Uterus (tissue), 4 donors: ENCODE measurements around the gene SCRN2. TPM values are rescaled to one million over a fixed set of nuclear protein-coding genes. Genes with fewer than 3 reads are reported as not detected.

Experiments
- DNase-seq, 2 donors: peaks; one replicate each; pipeline ENCODE4 v3.0.0-alpha.2; 2019 to 2020
- H3K27ac ChIP-seq, 2 donors: fragments of 200-600 bp; sonication (generic); 1 replicate in 1 of 2; 2 replicates in 1 of 2; pipeline ENCODE4 v1.5.1; 2016 to 2018
- H3K27me3 ChIP-seq, 2 donors: fragments of 200-600 bp; sonication (generic); one replicate each; pipeline ENCODE4 v1.5.1; 2018 to 2019; ENCODE audit warnings: control low read depth in 1 of 2
- H3K36me3 ChIP-seq, 2 donors: fragments of 200-600 bp; sonication (generic); one replicate each; pipeline ENCODE4 v1.5.1; 2019; ENCODE audit warnings: control low read depth in 1 of 2
- H3K4me1 ChIP-seq, 2 donors: fragments of 200-600 bp; sonication (generic); one replicate each; pipeline ENCODE4 v1.5.1; 2018 to 2019; ENCODE audit warnings: control low read depth in 1 of 2
- H3K4me3 ChIP-seq, 2 donors: fragments of 200-600 bp; sonication (generic); 1 replicate in 1 of 2; 2 replicates in 1 of 2; pipeline ENCODE4 v1.5.1; 2018 to 2019; ENCODE audit warnings: mild to moderate bottlenecking in 1 of 2
- H3K9me3 ChIP-seq, 2 donors: fragments of 200-600 bp; sonication (generic); one replicate each; pipeline ENCODE4 v1.5.1; 2019; ENCODE audit warnings: control low read depth in 1 of 2
- POLR2A ChIP-seq, 2 donors: fragments of 450-650 bp; IDR thresholded peaks; one replicate each; pipeline ENCODE4 v1.6.1; 2016; ENCODE audit warnings: antibody characterized with exemption in 2 of 2, mild to moderate bottlenecking in 1 of 2, moderate library complexity in 1 of 2
- intact Hi-C: fragments of 100-400 bp; cut with DNase I; formaldehyde crosslinking; loops from one replicate; pipeline ENCODE4 v1.15.1; 2023; ENCODE audit warnings: low total_unique reads
- total RNA-seq, 4 donors: library from RNA; depleted of rRNA in 3 of 4; stranded (reverse); fragments of >200 nt in 3 of 4; gene quantifications; one replicate each; pipeline versions ENCODE4 v1.1.0 to v1.2.4, GENCODE V29; 2014 to 2023
- TF ChIP-seq, protein P1 (sequence below), 4 experiments: fragments of 200-600 bp in 2 of 4; fragments of 450-650 bp in 2 of 4; sonication (generic) in 2 of 4; IDR thresholded peaks; one replicate each; pipeline ENCODE4 v1.5.1; 2016 to 2019; ENCODE audit warnings: antibody characterized with exemption in 4 of 4, mild to moderate bottlenecking in 2 of 4, moderate library complexity in 1 of 4
- donor health status: DM: yes; HTN: yes; CAD: no.

The SCRN2 gene
- total RNA-seq, 4 donors from 2014 or later = 12.4 to 80.7 (median 39.8) TPM

DNA sequence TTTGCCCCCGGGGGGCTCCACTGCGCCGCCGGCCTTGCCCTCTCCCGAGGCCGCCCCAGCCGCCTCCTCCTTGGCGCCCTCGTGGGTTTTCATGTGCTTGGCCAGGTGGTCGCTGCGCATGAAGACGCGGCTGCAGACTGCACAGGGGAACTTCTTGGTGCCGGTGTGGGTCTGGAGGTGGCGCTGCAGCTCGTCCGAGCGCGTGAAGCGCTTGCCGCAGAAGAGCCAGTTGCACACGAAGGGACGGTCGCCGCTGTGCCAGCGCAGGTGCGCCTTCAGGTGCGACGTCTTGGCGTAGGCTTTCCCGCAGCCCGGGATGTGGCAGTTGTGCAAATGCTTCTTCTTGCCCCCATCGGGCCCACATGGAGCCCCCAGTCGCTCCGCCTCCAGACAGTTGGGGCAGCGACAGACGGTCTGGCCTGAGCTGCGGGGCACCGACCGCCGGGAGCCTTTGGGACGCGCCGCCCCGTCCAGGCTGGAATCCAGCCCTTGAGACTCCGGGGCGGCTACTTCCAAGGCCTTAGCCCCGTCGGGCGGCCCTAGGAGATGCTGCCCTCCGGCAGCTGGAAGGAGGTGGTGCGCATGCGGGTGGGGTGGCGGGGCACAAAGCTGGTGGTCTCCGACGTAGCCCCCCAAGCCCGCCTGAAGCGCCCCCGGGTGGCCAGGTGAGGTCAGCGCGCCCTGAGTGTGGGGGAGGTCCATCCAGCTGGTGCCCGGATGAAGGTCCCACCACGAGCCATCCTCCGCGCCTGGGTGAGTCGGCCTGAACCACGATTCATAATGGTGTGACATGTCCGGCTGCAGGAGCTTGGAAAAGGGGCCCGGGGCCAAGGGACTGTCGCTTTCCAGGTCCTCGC, 6.5 kb upstream of the SCRN2 start:
- intact Hi-C loops = no loop called here
- no peak for DNase-seq
- no peak overlapping the region for H3K4me3 ChIP-seq
- peaks cover 17 to 19% of the 10 kb centered on the region in 2 donors for H3K27me3 ChIP-seq
- no peak for TF ChIP-seq POLR2A (IDR thresholded peaks at IDR 0.05)
- TF ChIP-seq, protein P1, sequence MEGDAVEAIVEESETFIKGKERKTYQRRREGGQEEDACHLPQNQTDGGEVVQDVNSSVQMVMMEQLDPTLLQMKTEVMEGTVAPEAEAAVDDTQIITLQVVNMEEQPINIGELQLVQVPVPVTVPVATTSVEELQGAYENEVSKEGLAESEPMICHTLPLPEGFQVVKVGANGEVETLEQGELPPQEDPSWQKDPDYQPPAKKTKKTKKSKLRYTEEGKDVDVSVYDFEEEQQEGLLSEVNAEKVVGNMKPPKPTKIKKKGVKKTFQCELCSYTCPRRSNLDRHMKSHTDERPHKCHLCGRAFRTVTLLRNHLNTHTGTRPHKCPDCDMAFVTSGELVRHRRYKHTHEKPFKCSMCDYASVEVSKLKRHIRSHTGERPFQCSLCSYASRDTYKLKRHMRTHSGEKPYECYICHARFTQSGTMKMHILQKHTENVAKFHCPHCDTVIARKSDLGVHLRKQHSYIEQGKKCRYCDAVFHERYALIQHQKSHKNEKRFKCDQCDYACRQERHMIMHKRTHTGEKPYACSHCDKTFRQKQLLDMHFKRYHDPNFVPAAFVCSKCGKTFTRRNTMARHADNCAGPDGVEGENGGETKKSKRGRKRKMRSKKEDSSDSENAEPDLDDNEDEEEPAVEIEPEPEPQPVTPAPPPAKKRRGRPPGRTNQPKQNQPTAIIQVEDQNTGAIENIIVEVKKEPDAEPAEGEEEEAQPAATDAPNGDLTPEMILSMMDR (IDR thresholded peaks at IDR 0.05) = no peak
- no peaks in the 10 kb centered on the region for H3K36me3 ChIP-seq
- H3K9me3 ChIP-seq = no peaks in the 10 kb centered on the region
- H3K4me1 ChIP-seq = peaks cover 0 to 8% of the 10 kb centered on the region in 2 donors
- no peak overlapping the region for H3K27ac ChIP-seq

DNA sequence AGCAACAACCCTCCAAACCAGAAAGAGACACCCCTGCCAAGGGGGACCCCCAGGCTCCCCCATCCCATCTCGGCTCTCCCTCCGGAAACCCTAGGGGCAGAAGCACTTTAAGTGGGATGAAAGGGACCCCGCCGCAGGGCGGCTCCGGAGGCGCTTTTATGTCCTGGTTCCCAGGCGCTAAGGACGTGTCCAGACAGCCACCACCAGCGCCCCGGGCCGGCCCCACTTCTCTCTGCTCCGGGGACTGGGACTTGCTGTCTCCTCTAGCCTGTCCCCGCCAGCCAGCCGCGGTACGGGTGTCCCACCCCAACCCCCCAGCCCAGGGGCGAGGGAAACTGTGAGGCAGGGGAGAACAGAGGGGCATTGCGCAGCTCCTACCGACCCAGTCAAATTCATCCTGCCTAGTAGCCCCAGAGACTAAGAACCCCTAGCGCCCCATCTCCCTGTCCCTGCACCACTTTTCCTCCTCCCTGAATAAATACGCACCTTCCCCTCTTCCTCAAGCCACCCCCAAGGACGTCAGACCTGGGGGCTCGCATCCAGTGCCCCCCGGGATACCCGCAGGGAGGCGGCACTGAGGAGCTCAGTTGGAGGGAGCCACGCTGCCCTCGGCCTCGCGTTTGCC, 5.8 kb upstream of the SCRN2 start:
- intact Hi-C loops = no loop called here
- no peak overlapping the region for H3K27ac ChIP-seq
- H3K27me3 ChIP-seq = peaks cover 10 to 11% of the 10 kb centered on the region in 2 donors
- H3K36me3 ChIP-seq = no peaks in the 10 kb centered on the region
- no peaks in the 10 kb centered on the region for H3K9me3 ChIP-seq
- DNase-seq = no peak
- TF ChIP-seq, protein P1 (IDR thresholded peaks at IDR 0.05) = no peak
- TF ChIP-seq POLR2A (IDR thresholded peaks at IDR 0.05) = no peak
- peaks cover 0 to 8% of the 10 kb centered on the region in 2 donors for H3K4me1 ChIP-seq
- H3K4me3 ChIP-seq = no peak overlapping the region

DNA sequence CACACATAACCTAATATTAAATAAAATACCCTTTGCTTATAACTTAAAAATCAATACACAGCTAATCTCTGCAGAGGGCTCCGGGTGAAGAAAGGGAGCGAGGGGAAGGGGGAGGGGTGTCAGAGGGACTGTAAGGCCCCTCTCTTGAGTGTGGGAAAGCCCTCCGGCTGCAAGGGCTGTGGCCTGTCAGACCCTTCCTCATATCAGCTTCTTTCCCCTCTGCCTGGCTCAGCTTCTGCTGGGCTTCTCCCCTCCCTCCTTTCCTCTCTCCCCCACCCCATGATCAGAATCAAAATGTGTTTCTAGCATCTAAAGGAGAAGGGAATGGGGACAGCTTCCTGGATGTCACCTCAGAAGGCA, 4.6 kb upstream of the SCRN2 start:
- no peak for DNase-seq
- H3K4me1 ChIP-seq = peaks cover 0 to under 1% of the 10 kb centered on the region in 2 donors
- H3K27ac ChIP-seq = no peak overlapping the region
- H3K4me3 ChIP-seq = no peak overlapping the region
- intact Hi-C loops = no loop called here
- H3K36me3 ChIP-seq = no peaks in the 10 kb centered on the region
- H3K27me3 ChIP-seq = peaks cover 5% of the 10 kb centered on the region in 2 donors
- TF ChIP-seq POLR2A (IDR thresholded peaks at IDR 0.05) = no peak
- TF ChIP-seq, protein P1 (IDR thresholded peaks at IDR 0.05) = no peak
- H3K9me3 ChIP-seq = no peaks in the 10 kb centered on the region

DNA sequence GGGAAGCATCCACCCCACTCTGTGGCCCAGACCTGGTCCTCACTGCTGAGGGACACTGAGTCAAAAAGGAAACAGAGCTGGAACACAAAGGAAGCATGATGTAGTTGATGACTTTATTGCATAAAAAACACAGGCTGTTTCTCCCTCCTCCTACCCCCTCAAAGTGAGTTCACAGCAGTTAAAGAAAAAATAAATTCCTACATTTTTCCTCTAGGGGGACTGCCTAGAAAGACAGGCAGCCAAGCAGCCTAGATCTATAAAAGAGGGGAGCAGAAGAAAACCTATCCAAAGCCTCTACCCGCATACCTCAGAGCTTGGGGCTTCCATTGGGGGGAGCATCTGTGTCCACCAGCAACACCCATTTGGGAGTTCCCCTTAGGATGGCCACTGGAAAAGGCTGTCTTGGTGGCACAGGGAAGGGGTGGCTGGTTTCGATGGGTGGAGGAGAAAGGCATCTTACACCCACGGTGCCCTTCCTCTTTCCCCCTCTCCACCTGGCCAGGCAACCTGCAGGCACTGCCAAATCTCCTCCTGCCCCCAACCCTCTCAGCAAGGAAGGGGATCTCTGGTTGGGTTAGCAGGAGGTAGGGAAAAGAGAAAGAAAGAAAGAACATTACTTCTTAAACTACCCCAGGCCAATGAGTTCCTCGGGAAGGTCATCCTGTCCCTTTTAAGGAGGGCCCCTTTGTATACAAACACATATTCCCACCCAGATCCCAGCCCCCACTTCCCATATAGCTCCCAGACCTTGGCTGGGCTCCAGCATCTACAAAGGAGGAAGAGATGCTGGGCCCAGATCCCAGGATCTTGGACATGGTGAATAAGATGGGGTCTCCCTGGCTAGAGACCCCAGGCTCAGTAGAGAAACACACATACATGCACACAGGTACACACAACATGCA, 4.0 kb upstream of the SCRN2 start:
- Histone ChIP-seq H3K4me3 (no peak overlapping the region), H3K4me1 (no peaks in the 10 kb centered on the region), H3K27ac (no peak overlapping the region), H3K27me3 (peaks cover 5% of the 10 kb centered on the region in 2 donors), H3K36me3 (no peaks in the 10 kb centered on the region), H3K9me3 (no peaks in the 10 kb centered on the region)
- intact Hi-C loops = no loop called here
- no peak for DNase-seq
- TF ChIP-seq POLR2A (IDR thresholded peaks at IDR 0.05) = no peak
- TF ChIP-seq, protein P1 (IDR thresholded peaks at IDR 0.05) = no peak
